ENCODE measurements around the gene PHYKPL. TPM values are rescaled to one million over a fixed set of nuclear protein-coding genes. Genes with fewer than 3 reads are reported as not detected.
A peak's percentile ranks its signal among the peaks of the same experiment; 100 is the strongest.

PHYKPL gene
- total and polyA plus RNA-seq, 2 of the 8 experiments (the other 6 are each of a cell fraction or from before 2014, with no cell fraction given), result 25.1 to 32.1 TPM

DNA sequence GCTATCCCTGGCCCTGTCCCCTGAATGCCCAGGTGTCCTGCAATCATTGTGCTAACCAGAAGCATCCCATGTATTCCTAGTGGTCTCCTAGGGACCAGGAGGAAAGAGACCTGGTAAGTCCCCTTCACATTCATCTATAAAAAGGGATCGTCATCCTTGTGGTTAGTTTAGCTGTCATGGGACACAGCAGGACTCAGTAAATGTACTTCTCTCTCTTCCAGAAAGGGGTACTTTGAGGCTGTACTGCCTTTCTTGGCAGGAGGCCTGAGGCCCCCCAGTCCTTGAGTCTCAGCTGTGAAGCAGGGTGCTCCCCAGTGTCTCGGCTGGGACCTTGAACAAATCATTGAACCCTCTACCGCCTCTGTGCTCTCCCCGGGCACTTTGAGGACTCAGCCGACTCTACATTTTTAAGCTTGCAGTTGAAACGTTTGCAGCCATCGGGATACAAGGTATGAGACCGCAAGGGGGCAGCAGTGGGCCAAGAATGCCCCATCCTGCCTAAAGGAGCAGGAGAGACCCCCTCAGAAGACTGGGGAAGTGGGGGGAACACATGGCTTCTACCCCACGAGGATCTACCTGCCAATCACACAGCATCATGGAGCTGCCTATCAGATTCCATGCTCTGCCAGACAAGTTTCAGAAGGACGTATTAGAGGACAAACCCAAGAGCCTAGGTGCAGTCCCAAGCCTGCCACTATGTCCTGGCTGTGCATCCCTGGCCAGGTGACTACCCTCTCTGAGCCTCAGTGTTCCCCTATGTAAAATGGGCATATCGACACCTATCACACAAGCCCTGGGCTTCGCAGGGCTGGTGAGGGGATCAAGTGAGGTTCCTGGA is 2.4 kb upstream of the PHYKPL start:
- peaks cover 11% of the 10 kb centered on the region for H3K79me1 ChIP-seq (ENCODE audit: low read depth, low read length)
- FAIRE-seq (peak; percentile 32), DNase-seq (ENCODE audit: low read depth in 1 of 2, low spot score in 2 of 2) (peak; percentile 78 to 97)
- H2BK20ac ChIP-seq (ENCODE audit: low read length), result no peak overlapping the region
- H4K91ac ChIP-seq (replicated peaks; ENCODE audit: insufficient read length, low read length), result no peak overlapping the region
- H2AFZ ChIP-seq (ENCODE audit: low read length), result no peak overlapping the region
- H3K9me3 ChIP-seq (ENCODE audit: insufficient read depth in 2 of 2, low read depth in 1 of 2, low read length in 1 of 2), result no peaks in the 10 kb centered on the region
- H3K18ac ChIP-seq (ENCODE audit: extremely low read depth, low read length), result no peak overlapping the region
- no peak overlapping the region for H3K27ac ChIP-seq (ENCODE audit: low read depth, low read length)
- CTCF ChIA-PET (ENCODE audit: partially characterized antibody), result interaction anchor here (0.6 to 2.6 kb wide), 34 partner anchors 9 to 827 kb away, joined by 3 to 20 read pairs (median 3); partner anchors contain the start of gene COL23A1
- peaks cover 5% of the 10 kb centered on the region; the same call in 1 of the 2 replicates for H3K23me2 ChIP-seq (ENCODE audit: low read depth, low read length)
- H3K4me2 ChIP-seq (ENCODE audit: insufficient read depth in 1 of 2, low read depth in 2 of 2, low read length in 2 of 2), result no peak overlapping the region
- WGBS, 2 experiments (ENCODE audit: extremely low coverage in 1 of 2, insufficient coverage in 1 of 2, insufficient read length in 1 of 2, insufficient replicate concordance in 2 of 2, low coverage in 1 of 2, low lambda C conversion rate in 2 of 2, missing lambda C conversion rate in 1 of 2), result 45% methylated on average over 12 of the region's 12 CpGs; no CpG with 5 or more reads in 1 of the 2 experiments
- H2BK15ac ChIP-seq (ENCODE audit: low read length), result peak overlapping the region; percentile 89
- H3K27me3 ChIP-seq (replicated peaks in 1 of 4; ENCODE audit: control insufficient read depth in 3 of 4, extremely low read depth in 1 of 4, insufficient read depth in 3 of 4, low read length in 3 of 4), result no peaks in the 10 kb centered on the region
- no peak overlapping the region for H3K9ac ChIP-seq (replicated peaks in 1 of 4; ENCODE audit: extremely low read depth in 1 of 4, low read depth in 3 of 4, low read length in 3 of 4)
- no peak overlapping the region for H3K56ac ChIP-seq (replicated peaks; ENCODE audit: insufficient read length, low read depth, low read length)
- H4K20me1 ChIP-seq (replicated peaks in 1 of 2; ENCODE audit: control insufficient read depth in 1 of 2, insufficient read depth in 2 of 2, low read length in 2 of 2), result peaks cover 0 to 4% of the 10 kb centered on the region in 2 experiments
- no peak overlapping the region for H2BK120ac ChIP-seq (replicated peaks; ENCODE audit: low read depth, low read length)
- H3K4ac ChIP-seq (replicated peaks; ENCODE audit: insufficient read length, low read depth, low read length), result no peak overlapping the region
- POLR2A ChIA-PET (ENCODE audit: partially characterized antibody), result interaction anchor here (0.7 to 21.6 kb wide), 6 partner anchors 8 to 55 kb away, joined by 3 to 507 read pairs (median 3); partner anchors contain the start of gene HNRNPAB
- H3K4me3 ChIP-seq (ENCODE audit: extremely low read depth in 1 of 4, insufficient read depth in 2 of 4, low read depth in 3 of 4, low read length in 4 of 4), result no peak overlapping the region
- H2BK12ac ChIP-seq (ENCODE audit: low read depth, low read length), result no peak overlapping the region; the same call in 1 of the 2 replicates
- peaks cover under 1 to 13% (median 3%) of the 10 kb centered on the region in 4 experiments; a peak in 4 of 8 replicates for H3K36me3 ChIP-seq (ENCODE audit: control insufficient read depth in 2 of 4, insufficient read depth in 4 of 4, low read length in 3 of 4)
- no peak overlapping the region for H2BK5ac ChIP-seq (ENCODE audit: low read depth, low read length)
- no peak overlapping the region for H3K14ac ChIP-seq (ENCODE audit: insufficient read length)
- no peak overlapping the region for H4K5ac ChIP-seq (ENCODE audit: insufficient read length, low read depth, low read length)
- H4K8ac ChIP-seq (ENCODE audit: extremely low read depth, insufficient read depth, low read length), result no peak overlapping the region
- no peak overlapping the region for H3K23ac ChIP-seq (ENCODE audit: insufficient read length)
- H3K4me1 ChIP-seq (replicated peaks in 1 of 4; ENCODE audit: control insufficient read depth in 3 of 4, insufficient read depth in 4 of 4, low read length in 3 of 4), result peaks cover 0 to 19% (median 12%) of the 10 kb centered on the region in 4 experiments; a peak in 6 of 7 replicates
- no peak overlapping the region for H2AK5ac ChIP-seq (ENCODE audit: low read depth, low read length)
- peaks cover 0 to 13% of the 10 kb centered on the region in 2 experiments; a peak in 2 of 4 replicates for H3K79me2 ChIP-seq (ENCODE audit: control insufficient read depth in 1 of 2, insufficient read depth in 2 of 2, low read length in 2 of 2)
- peak in 1 of 2 experiments; percentile 99; a peak in 2 of 4 replicates for TF ChIP-seq HDAC2 (IDR thresholded peaks at IDR 0.05; ENCODE audit: borderline replicate concordance in 1 of 2, low read depth in 2 of 2, low read length in 2 of 2)
- TF ChIP-seq NRF1 (IDR thresholded peaks at IDR 0.05; ENCODE audit: low read depth, low read length), result no peak
- TF ChIP-seq KDM1A (IDR thresholded peaks at IDR 0.05; ENCODE audit: borderline replicate concordance, low read length), result peak; percentile 99
- no peak for TF ChIP-seq TBP (IDR thresholded peaks at IDR 0.05; ENCODE audit: low read depth, low read length)
- no peak for TF ChIP-seq BRCA1 (IDR thresholded peaks at IDR 0.05; ENCODE audit: low read depth, low read length)
- TF ChIP-seq, protein P1, sequence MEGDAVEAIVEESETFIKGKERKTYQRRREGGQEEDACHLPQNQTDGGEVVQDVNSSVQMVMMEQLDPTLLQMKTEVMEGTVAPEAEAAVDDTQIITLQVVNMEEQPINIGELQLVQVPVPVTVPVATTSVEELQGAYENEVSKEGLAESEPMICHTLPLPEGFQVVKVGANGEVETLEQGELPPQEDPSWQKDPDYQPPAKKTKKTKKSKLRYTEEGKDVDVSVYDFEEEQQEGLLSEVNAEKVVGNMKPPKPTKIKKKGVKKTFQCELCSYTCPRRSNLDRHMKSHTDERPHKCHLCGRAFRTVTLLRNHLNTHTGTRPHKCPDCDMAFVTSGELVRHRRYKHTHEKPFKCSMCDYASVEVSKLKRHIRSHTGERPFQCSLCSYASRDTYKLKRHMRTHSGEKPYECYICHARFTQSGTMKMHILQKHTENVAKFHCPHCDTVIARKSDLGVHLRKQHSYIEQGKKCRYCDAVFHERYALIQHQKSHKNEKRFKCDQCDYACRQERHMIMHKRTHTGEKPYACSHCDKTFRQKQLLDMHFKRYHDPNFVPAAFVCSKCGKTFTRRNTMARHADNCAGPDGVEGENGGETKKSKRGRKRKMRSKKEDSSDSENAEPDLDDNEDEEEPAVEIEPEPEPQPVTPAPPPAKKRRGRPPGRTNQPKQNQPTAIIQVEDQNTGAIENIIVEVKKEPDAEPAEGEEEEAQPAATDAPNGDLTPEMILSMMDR (IDR thresholded peaks at IDR 0.05; ENCODE audit: control extremely low read depth in 1 of 3, insufficient read depth in 1 of 3, low read depth in 1 of 3, low read length in 3 of 3), result peak in 2 of 3 experiments; percentile 80 to 86; a peak in 3 of 4 replicates
- TF ChIP-seq, protein P2, sequence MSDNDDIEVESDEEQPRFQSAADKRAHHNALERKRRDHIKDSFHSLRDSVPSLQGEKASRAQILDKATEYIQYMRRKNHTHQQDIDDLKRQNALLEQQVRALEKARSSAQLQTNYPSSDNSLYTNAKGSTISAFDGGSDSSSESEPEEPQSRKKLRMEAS (IDR thresholded peaks at IDR 0.05), result peak; percentile 83
